DMS 273 treated with DMSO at 0.1 percent for 48 hours (cell line): ENCODE results near the gene ISYNA1.
A peak's percentile ranks its signal among the peaks of the same experiment; 100 is the strongest.

ENCODE experiments used
- DNase-seq: peaks from one replicate; lab custom pipeline; 2025; lab: John Stamatoyannopoulos, UW

ISYNA1 gene

GRCh38 chr19:18392417-18392816, 45.5 kb downstream of the ISYNA1 start:
- DNase-seq: no peak

GRCh38 chr19:18391509-18392075, 46.3 kb downstream of the ISYNA1 start:
- DNase-seq: no peak

GRCh38 chr19:18390065-18390907, 47.6 kb downstream of the ISYNA1 start:
- DNase-seq: peak; percentile 78

- no peak for DNase-seq
Observed at GRCh38 chr19:18389726-18390064, 48.2 kb downstream of the ISYNA1 start.

GRCh38 chr19:18388960-18389725, 48.8 kb downstream of the ISYNA1 start:
- DNase-seq: no peak

- no peak for DNase-seq
Observed at GRCh38 chr19:18388100-18388959, 49.6 kb downstream of the ISYNA1 start.

GRCh38 chr19:18386543-18387271, 51.2 kb downstream of the ISYNA1 start:
- DNase-seq: no peak

GRCh38 chr19:18385675-18386542, 52.0 kb downstream of the ISYNA1 start, which contains the start of gene GDF15:
GDF15 (plus strand) TSS chr19:18386158; CDS start chr19:18386190, 32 bp downstream.
- DNase-seq: no peak

GRCh38 chr19:18385359-18385674, 52.6 kb downstream of the ISYNA1 start:
- no peak for DNase-seq

GRCh38 chr19:18384775-18385174, 53.2 kb downstream of the ISYNA1 start:
- no peak for DNase-seq
